Measurements from ENCODE around the gene LRRC10B.

LRRC10B gene

GRCh38 chr11:61489833-61490721 lies 18.5 kb upstream of the LRRC10B start:
- Histone ChIP-seq H3K9me3 (ENCODE audit: severe bottlenecking) (no peaks in the 10 kb centered on the region), H3K4me1 (ENCODE audit: insufficient read depth, poor library complexity, severe bottlenecking) (no peaks in the 10 kb centered on the region), H3K4me3 (ENCODE audit: severe bottlenecking) (no peak overlapping the region), H3K27ac (ENCODE audit: poor library complexity, severe bottlenecking) (no peak overlapping the region), H3K27me3 (ENCODE audit: insufficient read depth, poor library complexity, severe bottlenecking) (no peaks in the 10 kb centered on the region), H3K36me3 (ENCODE audit: low read depth) (no peaks in the 10 kb centered on the region)
- ATAC-seq (ENCODE audit: low read depth) (0 out of 3 replicates have a peak, but pooled peaks have one; percentile 24), DNase-seq (ENCODE audit: low spot score) (peak; percentile 52)
- TF ChIP-seq CTCF (IDR thresholded peaks at IDR 0.05; ENCODE audit: poor library complexity, severe bottlenecking) = no peak

- no peak overlapping the region for H3K27ac ChIP-seq (ENCODE audit: poor library complexity, severe bottlenecking)
- DNase-seq (ENCODE audit: low spot score) (peak; percentile 58), ATAC-seq (ENCODE audit: low read depth) (no peak)
- H3K4me3 ChIP-seq (ENCODE audit: severe bottlenecking) = no peak overlapping the region
- no peaks in the 10 kb centered on the region for H3K9me3 ChIP-seq (ENCODE audit: severe bottlenecking)
- no peaks in the 10 kb centered on the region for H3K4me1 ChIP-seq (ENCODE audit: insufficient read depth, poor library complexity, severe bottlenecking)
- no peaks in the 10 kb centered on the region for H3K36me3 ChIP-seq (ENCODE audit: low read depth)
- H3K27me3 ChIP-seq (ENCODE audit: insufficient read depth, poor library complexity, severe bottlenecking) = no peaks in the 10 kb centered on the region
- TF ChIP-seq CTCF (IDR thresholded peaks at IDR 0.05; ENCODE audit: poor library complexity, severe bottlenecking) = no peak
These were observed 16.7 kb upstream of the LRRC10B start for GRCh38 chr11:61491736-61492395.

GRCh38 chr11:61494381-61494961 lies 14.1 kb upstream of the LRRC10B start:
- Histone ChIP-seq H3K4me1 (ENCODE audit: insufficient read depth, poor library complexity, severe bottlenecking) (no peaks in the 10 kb centered on the region), H3K36me3 (ENCODE audit: low read depth) (no peaks in the 10 kb centered on the region), H3K27me3 (ENCODE audit: insufficient read depth, poor library complexity, severe bottlenecking) (no peaks in the 10 kb centered on the region), H3K27ac (ENCODE audit: poor library complexity, severe bottlenecking) (no peak overlapping the region), H3K9me3 (ENCODE audit: severe bottlenecking) (no peaks in the 10 kb centered on the region), H3K4me3 (ENCODE audit: severe bottlenecking) (no peak overlapping the region)
- TF ChIP-seq CTCF (IDR thresholded peaks at IDR 0.05; ENCODE audit: poor library complexity, severe bottlenecking) = no peak
- ATAC-seq (ENCODE audit: low read depth) (no peak), DNase-seq (ENCODE audit: low spot score) (no peak)

GRCh38 chr11:61495801-61496601 lies 12.5 kb upstream of the LRRC10B start:
- Histone ChIP-seq H3K27ac (ENCODE audit: poor library complexity, severe bottlenecking) (no peak overlapping the region), H3K36me3 (ENCODE audit: low read depth) (no peaks in the 10 kb centered on the region), H3K27me3 (ENCODE audit: insufficient read depth, poor library complexity, severe bottlenecking) (no peaks in the 10 kb centered on the region), H3K4me1 (ENCODE audit: insufficient read depth, poor library complexity, severe bottlenecking) (no peaks in the 10 kb centered on the region), H3K9me3 (ENCODE audit: severe bottlenecking) (no peaks in the 10 kb centered on the region), H3K4me3 (ENCODE audit: severe bottlenecking) (no peak overlapping the region)
- TF ChIP-seq CTCF (IDR thresholded peaks at IDR 0.05; ENCODE audit: poor library complexity, severe bottlenecking) = no peak
- DNase-seq (ENCODE audit: low spot score) (peak; percentile 56), ATAC-seq (ENCODE audit: low read depth) (no peak)
